GM12892 (cell line): ENCODE data around the gene GREB1L.
"Not testable (repeated sequence)": the region's sequence is repeated elsewhere in the genome, so short reads cannot be mapped to it uniquely, and the experiment has no call there.

Experiments used
- DNase-seq: peaks from one replicate; pipeline ENCODE4 v3.0.0; 2011; ENCODE audit not compliant: insufficient read length
- FAIRE-seq: peaks from 2 replicates; lab custom pipeline; 2011; peaks lifted over from hg19 to GRCh38; lab: Jason Lieb, UNC
- POLR2A ChIP-seq: IDR thresholded peaks from 2 replicates; pipeline ENCODE4 v1.6.1; 2011; ENCODE audit warnings: low read depth, low read length, control low read depth
- POLR2AphosphoS5 ChIP-seq: IDR thresholded peaks from 2 replicates; pipeline ENCODE4 v1.6.1; 2011; ENCODE audit warnings: low read depth, low read length, control low read depth
- TAF1 ChIP-seq: IDR thresholded peaks from 2 replicates; pipeline ENCODE4 v1.6.1; 2011; ENCODE audit warnings: low read depth, mild to moderate bottlenecking, control low read depth, low read length, borderline replicate concordance

The GREB1L gene

DNA sequence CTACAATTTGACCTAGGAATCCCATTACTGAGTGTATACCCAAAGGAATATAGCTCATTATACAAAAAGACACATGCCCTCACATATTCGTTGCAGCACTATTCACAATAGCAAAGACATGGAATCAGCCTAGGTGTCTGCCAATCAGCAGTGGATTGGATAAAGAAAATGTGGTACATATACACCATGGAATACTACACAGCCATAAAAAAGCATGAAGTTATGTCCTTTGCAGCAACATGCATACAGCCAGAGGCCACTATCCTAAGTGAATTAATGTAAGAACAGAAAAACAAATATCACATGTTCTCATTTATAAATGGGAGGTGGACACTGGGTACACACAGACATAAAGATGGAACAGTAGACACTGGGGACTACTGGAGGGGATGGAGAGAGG, 54.0 kb downstream of the GREB1L start:
- TF ChIP-seq TAF1 (no peak), POLR2A (no peak)
- FAIRE-seq (no peak), DNase-seq (no peak)

DNA sequence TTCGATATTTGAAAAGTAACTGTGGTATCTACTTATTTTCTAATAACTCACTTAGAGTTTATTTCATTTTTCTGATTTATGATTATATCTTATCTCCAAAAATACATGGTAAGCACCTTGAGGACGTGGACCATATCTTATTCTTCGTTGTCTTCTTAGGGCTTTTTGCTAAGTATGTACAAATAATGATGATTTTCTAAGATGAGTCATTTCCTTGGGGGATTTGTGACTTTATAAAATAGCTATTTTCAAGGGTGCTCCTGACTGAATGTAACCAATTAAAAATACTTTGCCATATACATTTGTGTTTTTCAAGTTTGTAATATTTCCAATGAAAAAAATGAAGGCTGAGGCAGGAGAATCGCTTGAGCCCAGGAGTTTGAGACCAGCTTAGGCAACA, 56.3 kb downstream of the GREB1L start:
- TF ChIP-seq POLR2AphosphoS5 (no peak), POLR2A (no peak), TAF1 (no peak)
- FAIRE-seq (no peak), DNase-seq (no peak)

GRCh38 chr18:21300035-21300907, 58.2 kb downstream of the GREB1L start:
- TF ChIP-seq POLR2A (no peak), TAF1 (no peak), POLR2AphosphoS5 (no peak)
- FAIRE-seq (no peak), DNase-seq (no peak)

DNA sequence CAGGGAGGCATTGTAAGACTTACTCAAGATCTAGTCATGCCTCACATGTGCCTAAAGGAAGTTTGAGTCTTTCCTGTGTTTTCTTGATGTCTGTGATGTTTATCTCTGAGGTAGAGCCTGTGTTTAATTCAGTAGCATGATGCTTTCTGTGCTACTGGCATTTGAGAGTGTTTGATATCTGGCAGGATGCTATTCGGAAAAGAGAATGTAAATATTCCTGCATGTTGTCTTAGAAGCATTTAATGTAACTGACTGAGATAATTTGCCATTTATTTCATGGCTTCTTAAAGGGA, 58.8 kb downstream of the GREB1L start:
- FAIRE-seq (no peak), DNase-seq (no peak)
- TF ChIP-seq POLR2A = no peak

- FAIRE-seq (no peak), DNase-seq (no peak)
- TF ChIP-seq POLR2A (no peak), POLR2AphosphoS5 (no peak), TAF1 (no peak)
Observed at GRCh38 chr18:21303445-21303844, 61.4 kb downstream of the GREB1L start.

GRCh38 chr18:21303895-21304294, 61.9 kb downstream of the GREB1L start:
- TF ChIP-seq POLR2A = no peak
- no peak for TF ChIP-seq POLR2AphosphoS5
- TF ChIP-seq TAF1 = no peak
- FAIRE-seq = no peak
- DNase-seq = no peak

DNA sequence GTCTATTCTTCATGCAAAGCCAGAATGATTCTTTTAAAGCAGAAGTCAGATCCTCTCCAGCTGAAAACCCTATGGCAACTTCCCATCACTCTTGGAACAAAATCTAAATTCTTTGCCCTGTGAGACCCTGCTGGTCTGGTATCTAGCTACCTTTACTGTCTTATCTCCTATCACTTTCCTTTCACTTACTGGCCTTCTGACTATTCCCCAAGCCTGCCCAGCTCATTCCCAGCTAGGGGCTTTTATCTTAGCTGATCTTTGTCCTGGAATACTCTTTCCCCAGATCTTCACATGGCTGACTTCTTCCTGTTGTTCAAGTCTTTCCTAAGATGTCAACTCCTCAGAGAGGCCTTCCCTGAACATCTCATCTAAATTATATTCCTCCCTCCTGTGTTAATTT, 63.6 kb downstream of the GREB1L start:
- no peak for DNase-seq
- no peak for FAIRE-seq
- TF ChIP-seq TAF1 (no peak), POLR2AphosphoS5 (no peak), POLR2A (no peak)

GRCh38 chr18:21306368-21306767, 64.3 kb downstream of the GREB1L start:
- FAIRE-seq (no peak), DNase-seq (no peak)
- TF ChIP-seq TAF1 (no peak), POLR2A (no peak), POLR2AphosphoS5 (no peak)

- no peak for TF ChIP-seq POLR2A
- TF ChIP-seq POLR2AphosphoS5 = no peak
- TF ChIP-seq TAF1 = no peak
- no peak for FAIRE-seq
- DNase-seq = no peak
Observed at GRCh38 chr18:21307578-21307977, 65.5 kb downstream of the GREB1L start.

DNA sequence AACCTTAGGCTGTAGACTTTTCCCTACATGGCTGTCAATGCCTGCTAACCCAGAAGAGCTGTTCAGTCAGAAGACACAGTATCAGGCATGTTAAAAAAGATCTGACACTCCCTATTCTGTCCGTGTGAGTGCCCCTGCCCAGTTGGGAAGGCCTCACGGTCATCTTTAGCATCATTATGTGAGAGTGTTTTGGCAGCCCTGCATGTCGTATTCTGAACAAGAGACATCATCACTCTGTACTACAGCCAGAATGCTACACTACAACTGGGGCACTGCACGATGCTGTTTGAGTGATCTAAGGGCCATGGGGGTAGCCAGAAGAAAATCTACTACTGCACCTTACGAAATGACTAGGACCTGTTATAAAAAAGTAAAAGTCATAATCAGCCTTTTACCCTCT, 67.2 kb downstream of the GREB1L start:
- FAIRE-seq (no peak), DNase-seq (no peak)
- TF ChIP-seq TAF1 = no peak
- TF ChIP-seq POLR2AphosphoS5 = no peak
- no peak for TF ChIP-seq POLR2A

DNA sequence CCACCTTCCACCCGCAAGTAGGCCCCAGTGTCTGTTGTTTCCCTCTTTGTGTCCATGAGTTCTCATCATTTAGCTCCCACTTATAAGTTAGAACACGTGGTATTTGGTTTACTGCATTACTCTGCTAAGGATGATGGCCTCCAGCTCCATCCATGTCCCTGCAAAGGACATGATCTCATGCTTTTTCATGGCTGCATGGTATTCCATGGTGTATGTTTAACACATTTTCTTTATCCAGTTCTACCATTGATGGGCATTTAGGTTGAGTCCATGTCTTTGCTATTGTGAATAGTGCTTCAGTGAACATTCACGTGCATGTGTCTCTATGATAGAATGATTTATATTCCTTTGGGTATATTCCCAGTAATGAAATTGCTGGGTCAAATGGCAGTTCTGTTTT, 69.9 kb downstream of the GREB1L start:
- FAIRE-seq, DNase-seq: not testable (repeated sequence)

- FAIRE-seq (no peak), DNase-seq (no peak)
- TF ChIP-seq TAF1 = no peak
- no peak for TF ChIP-seq POLR2A
- no peak for TF ChIP-seq POLR2AphosphoS5
Observed at GRCh38 chr18:21313576-21313975, 71.5 kb downstream of the GREB1L start.

DNA sequence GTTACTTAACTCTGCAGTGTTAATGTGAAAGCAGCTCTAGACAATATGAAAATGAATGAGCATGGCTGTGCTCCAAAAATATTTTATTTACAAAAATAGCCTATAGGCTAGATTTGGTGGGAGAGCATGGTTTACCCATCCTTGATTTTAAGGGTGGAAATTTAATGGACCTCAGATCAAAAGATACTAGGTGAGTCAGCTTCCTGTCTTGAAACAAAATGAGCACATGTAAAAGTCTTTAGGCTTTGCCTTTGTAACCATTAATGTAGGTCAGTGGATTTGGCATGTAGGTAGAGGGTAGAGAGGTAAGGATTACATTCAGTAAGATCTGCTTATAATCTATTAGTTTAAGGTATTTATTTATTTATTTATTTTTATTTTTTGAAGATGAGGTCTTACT, 72.7 kb downstream of the GREB1L start:
- no peak for TF ChIP-seq POLR2A
- TF ChIP-seq POLR2AphosphoS5 = no peak
- TF ChIP-seq TAF1 = no peak
- DNase-seq = no peak
- no peak for FAIRE-seq

DNA sequence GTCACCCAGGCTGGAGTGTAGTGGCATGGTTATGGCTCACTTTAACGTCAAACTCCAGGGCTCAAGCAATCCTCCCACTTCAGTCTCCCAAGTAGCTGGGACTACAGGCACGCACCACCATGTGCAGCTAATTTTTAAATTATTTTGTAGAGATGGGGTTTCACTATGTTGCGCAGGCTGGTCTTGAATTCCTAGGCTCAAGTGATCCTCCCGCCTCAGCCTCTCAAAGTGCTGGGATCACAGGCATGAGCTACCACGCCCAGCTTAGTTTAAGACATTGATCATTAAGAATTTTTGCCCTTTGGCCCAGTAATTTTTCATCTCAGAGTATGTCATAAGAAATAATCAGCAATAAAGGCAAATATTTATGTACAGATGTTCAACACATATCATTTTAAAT, 73.1 kb downstream of the GREB1L start:
- FAIRE-seq, DNase-seq: not testable (repeated sequence)
